Nephron (organoid): ENCODE results near the gene ZSCAN20.

Experiments
- H3K27ac Mint-ChIP-seq, 3 experiments: 2 replicates each; pipeline ENCODE4 v1.8.0; 2020; ENCODE audit warnings: mixed read lengths in 3 of 3, mild to moderate bottlenecking in 2 of 3, moderate library complexity in 1 of 3
- H3K27me3 Mint-ChIP-seq: 2 replicates; pipeline ENCODE4 v1.8.0; 2021; ENCODE audit warnings: low read depth, mild to moderate bottlenecking, moderate library complexity, mixed read lengths
- H3K36me3 Mint-ChIP-seq: 2 replicates; pipeline ENCODE4 v1.8.0; 2020; ENCODE audit warnings: low read depth, mixed read lengths
- H3K4me1 Mint-ChIP-seq: 2 replicates; pipeline ENCODE4 v1.8.0; 2020; ENCODE audit warnings: mixed read lengths
- H3K4me3 Mint-ChIP-seq, 3 experiments: 2 replicates each; pipeline ENCODE4 v1.8.0; 2020; ENCODE audit warnings: mild to moderate bottlenecking in 3 of 3, mixed read lengths in 3 of 3, moderate library complexity in 2 of 3
- H3K9me3 Mint-ChIP-seq: 2 replicates; pipeline ENCODE4 v1.8.0; 2020; ENCODE audit warnings: mixed read lengths
- CTCF ChIP-seq, 3 experiments: fragments of 200-600 bp; sonication (generic); IDR thresholded peaks; one replicate each; pipeline ENCODE4 v1.5.0; 2021; ENCODE audit warnings: antibody characterized with exemption in 3 of 3; ENCODE audit not compliant: unreplicated experiment in 3 of 3

Gene ZSCAN20

GRCh38 chr1:33429332-33429731, 43.1 kb upstream of the ZSCAN20 start:
- no peaks in the 10 kb centered on the region for H3K27me3 Mint-ChIP-seq
- no peak overlapping the region for H3K4me3 Mint-ChIP-seq
- no peak for TF ChIP-seq CTCF (IDR thresholded peaks at IDR 0.05; ENCODE audit: unreplicated experiment in 3 of 3)
- no peak overlapping the region for H3K27ac Mint-ChIP-seq
- H3K9me3 Mint-ChIP-seq, result no peaks in the 10 kb centered on the region
- peaks cover 20% of the 10 kb centered on the region for H3K4me1 Mint-ChIP-seq
- H3K36me3 Mint-ChIP-seq, result peaks cover 13% of the 10 kb centered on the region

DNA sequence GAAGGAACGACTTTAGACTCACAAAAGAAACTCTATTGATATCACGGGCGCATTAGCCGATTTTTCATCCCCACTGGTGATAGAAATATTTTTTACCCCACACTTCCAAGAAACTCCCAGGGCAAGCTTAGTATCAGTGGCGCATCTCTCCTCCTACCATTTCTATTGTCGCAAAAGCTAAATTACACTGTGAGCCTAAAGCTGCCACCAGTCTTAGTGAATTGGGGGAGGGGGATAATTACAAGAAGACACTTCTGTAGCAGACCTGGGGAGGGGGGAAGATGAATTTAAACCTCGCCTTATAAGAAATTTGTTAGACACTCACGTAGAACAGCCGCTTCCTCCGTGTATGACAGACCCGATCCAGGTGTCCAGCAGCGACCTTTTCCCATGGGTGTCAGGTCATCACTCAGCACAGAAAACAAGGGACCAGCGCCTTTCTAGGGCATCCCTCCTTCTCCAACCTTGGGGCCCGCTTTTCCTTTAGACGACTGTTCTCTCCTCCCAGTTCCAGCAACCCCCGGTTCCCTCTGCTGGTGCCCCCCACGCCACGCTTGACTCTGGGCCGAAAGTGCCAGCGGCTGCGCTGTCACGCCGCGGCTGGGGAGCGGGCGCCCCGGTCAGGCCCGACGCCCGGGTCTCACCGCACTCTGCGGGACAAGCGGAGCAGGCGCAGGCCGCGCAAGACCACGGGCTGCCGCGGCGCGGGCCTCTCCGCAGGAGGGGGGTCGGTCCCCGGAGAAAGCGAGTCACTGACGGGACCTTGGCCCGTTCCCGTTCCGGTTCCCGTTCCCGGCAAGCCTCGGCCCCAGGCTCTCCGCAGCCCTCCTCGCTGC, 42.4 kb upstream of the ZSCAN20 start:
- H3K36me3 Mint-ChIP-seq, result peaks cover 9% of the 10 kb centered on the region
- no peak overlapping the region for H3K4me3 Mint-ChIP-seq
- no peaks in the 10 kb centered on the region for H3K9me3 Mint-ChIP-seq
- H3K27me3 Mint-ChIP-seq, result no peaks in the 10 kb centered on the region
- no peak overlapping the region for H3K27ac Mint-ChIP-seq
- TF ChIP-seq CTCF (IDR thresholded peaks at IDR 0.05; ENCODE audit: unreplicated experiment in 3 of 3), result no peak
- peaks cover 27% of the 10 kb centered on the region for H3K4me1 Mint-ChIP-seq

DNA sequence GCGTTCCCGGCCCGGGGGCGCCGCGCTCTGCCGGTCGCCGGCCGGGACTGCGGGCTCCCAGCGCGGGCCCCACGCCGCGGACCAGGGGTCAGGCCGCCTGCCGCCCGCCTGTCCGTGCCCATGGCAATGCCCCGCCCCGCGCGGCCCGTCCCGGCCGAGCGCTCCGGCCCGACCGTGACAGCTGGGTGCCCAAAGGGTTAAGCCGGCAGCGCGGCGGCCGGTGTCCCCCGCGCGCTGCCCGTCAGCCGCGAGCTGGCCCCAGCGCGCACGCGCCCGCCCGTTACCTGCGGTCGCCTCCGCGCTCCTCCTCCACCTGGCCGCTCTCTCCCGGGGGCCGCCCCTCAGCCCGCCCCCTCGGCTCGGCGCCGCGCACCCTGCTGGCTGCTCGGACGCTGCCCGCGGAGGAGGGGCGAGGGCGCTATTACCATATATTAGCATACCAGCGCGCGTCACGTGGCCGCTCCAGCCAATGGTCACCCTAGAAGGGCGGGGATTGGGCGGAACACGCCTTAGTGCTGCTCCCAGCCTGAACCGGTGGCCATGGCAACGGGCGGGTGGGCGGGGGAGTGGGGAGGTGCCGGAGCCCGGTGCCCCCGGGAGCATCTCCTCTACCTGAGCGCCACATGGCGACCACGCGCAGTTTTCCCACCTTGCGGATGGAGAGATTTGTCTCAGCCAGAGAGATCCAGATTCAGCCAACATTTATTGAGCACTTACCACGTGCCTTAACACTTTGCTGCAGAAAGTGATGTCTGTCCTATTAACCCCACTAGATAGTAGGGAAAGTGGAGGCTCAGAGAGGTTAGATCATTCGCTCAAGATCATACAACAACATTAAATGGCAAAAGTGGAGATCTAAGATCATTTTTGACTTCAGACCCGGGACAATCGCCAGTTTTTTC, 41.5 kb upstream of the ZSCAN20 start, which contains the start of gene PHC2:
TSS of gene PHC2 (minus strand) at position 404 of the 902 bp plus-strand sequence. CDS start 55,556 bp downstream, outside the sequence.
- peak within 1 kb of the TSS in 1 of 3 experiments; percentile 56 for H3K27ac Mint-ChIP-seq

DNA sequence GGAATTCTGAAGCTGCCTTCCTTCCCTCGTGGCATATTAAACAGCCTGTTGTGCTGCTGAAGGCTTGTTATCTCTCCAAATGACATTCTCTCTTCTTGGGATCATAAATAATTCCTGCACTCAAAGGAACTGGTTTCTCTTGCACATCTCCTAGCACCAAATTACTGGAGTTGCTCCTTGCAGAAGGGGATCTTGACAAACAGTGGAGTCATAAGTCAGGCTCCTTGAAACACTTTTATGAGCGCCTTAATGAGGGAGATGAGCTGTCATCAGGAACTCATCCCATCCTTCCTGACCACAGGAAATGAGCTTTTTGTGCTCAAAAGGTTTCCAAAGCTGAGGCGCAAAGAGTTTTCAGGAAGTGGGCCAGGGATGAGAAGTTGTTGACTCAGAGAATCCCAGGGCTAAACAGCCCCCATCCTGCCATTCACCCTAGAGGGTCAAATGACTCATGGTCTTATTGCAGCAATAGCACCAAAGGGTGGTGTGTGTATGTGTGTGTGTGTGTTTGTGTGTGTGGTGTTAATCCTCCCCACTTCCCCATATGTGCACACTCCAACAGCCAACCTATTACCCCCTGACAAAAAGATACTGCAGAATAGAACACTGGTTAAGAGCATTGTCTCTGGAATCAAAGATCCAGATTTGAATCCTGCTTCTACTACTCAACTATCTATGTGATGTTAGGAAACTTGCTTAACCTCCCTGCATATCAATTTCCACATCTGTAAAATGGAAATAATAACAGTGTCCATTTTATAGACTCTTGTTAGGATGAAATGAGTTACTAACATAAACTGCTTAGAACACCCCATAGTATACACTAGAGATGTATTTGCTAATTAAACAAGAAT, 38.7 kb upstream of the ZSCAN20 start:
- H3K4me1 Mint-ChIP-seq, result peaks cover 56% of the 10 kb centered on the region

More for the DNA sequence above, 41.5 kb upstream of the ZSCAN20 start, which contains the start of gene PHC2:
- no peaks in the 10 kb centered on the region for H3K9me3 Mint-ChIP-seq
- peak; percentile 8 to 34 (median 25) for TF ChIP-seq CTCF (IDR thresholded peaks at IDR 0.05; ENCODE audit: unreplicated experiment in 3 of 3)
- H3K4me3 Mint-ChIP-seq, result peak within 1 kb of the TSS; percentile 64 to 78 (median 76)
- no peaks in the 10 kb centered on the region for H3K27me3 Mint-ChIP-seq
- H3K36me3 Mint-ChIP-seq, result peaks cover 1% of the 10 kb centered on the region
- H3K4me1 Mint-ChIP-seq, result peaks cover 35% of the 10 kb centered on the region

More for the DNA sequence above, 38.7 kb upstream of the ZSCAN20 start:
- TF ChIP-seq CTCF (IDR thresholded peaks at IDR 0.05; ENCODE audit: unreplicated experiment in 3 of 3), result no peak
- no peaks in the 10 kb centered on the region for H3K36me3 Mint-ChIP-seq
- peak overlapping the region; percentile 44 to 83 (median 65) for H3K27ac Mint-ChIP-seq
- H3K4me3 Mint-ChIP-seq, result peak overlapping the region in 1 of 3 experiments; percentile 16
- no peaks in the 10 kb centered on the region for H3K27me3 Mint-ChIP-seq
- no peaks in the 10 kb centered on the region for H3K9me3 Mint-ChIP-seq
